Activated CD4-positive, alpha-beta T cell treated with anti-CD3 and anti-CD28 coated beads, Interleukin-2, amount 50 U/mL, for 4 hours (primary cell): ENCODE data around the gene MYH3.
A peak's percentile ranks its signal among the peaks of the same experiment; 100 is the strongest.

Experiments used
- DNase-seq, 2 experiments: peaks; one replicate each; pipeline ENCODE4 v3.0.0-alpha.2; 2020

The MYH3 gene

GRCh38 chr17:10648956-10649355, 8.2 kb downstream of the MYH3 start:
- DNase-seq = no peak

- no peak for DNase-seq
Observed at GRCh38 chr17:10648381-10648780, 8.7 kb downstream of the MYH3 start.

GRCh38 chr17:10646392-10646990, 10.6 kb downstream of the MYH3 start:
- DNase-seq = peak; percentile 68 to 75

- DNase-seq = no peak
Observed at GRCh38 chr17:10640475-10640874, 16.6 kb downstream of the MYH3 start.

GRCh38 chr17:10638151-10638550, 19.0 kb downstream of the MYH3 start:
- DNase-seq = no peak

- no peak for DNase-seq
Observed at GRCh38 chr17:10635290-10635689, 21.8 kb downstream of the MYH3 start.

GRCh38 chr17:10633738-10634379, 23.2 kb downstream of the MYH3 start:
- no peak for DNase-seq

GRCh38 chr17:10631701-10632100, 25.4 kb downstream of the MYH3 start:
- no peak for DNase-seq

GRCh38 chr17:10631048-10631700, 25.9 kb downstream of the MYH3 start:
- no peak for DNase-seq

- DNase-seq = no peak
Observed at GRCh38 chr17:10629706-10630105, 27.4 kb downstream of the MYH3 start.

GRCh38 chr17:10628756-10629155, 28.4 kb downstream of the MYH3 start:
- DNase-seq = no peak

GRCh38 chr17:10626390-10626789, 30.7 kb downstream of the MYH3 start:
- DNase-seq = no peak

GRCh38 chr17:10624969-10625368, 32.1 kb downstream of the MYH3 start:
- no peak for DNase-seq

- no peak for DNase-seq
Observed at GRCh38 chr17:10623737-10624338, 33.3 kb downstream of the MYH3 start.

GRCh38 chr17:10622617-10623485, 34.3 kb downstream of the MYH3 start:
- no peak for DNase-seq

- no peak for DNase-seq
Observed at GRCh38 chr17:10621397-10621796, 35.7 kb downstream of the MYH3 start.

- no peak for DNase-seq
Observed at GRCh38 chr17:10620823-10621222, 36.3 kb downstream of the MYH3 start.

- DNase-seq = peak; percentile 33 to 39
Observed at GRCh38 chr17:10618202-10618635, 38.9 kb downstream of the MYH3 start.

GRCh38 chr17:10617120-10617505, 40.0 kb downstream of the MYH3 start:
- no peak for DNase-seq

GRCh38 chr17:10616502-10617119, 40.5 kb downstream of the MYH3 start:
- DNase-seq = peak; percentile 55 to 68

GRCh38 chr17:10614536-10615155, 42.5 kb downstream of the MYH3 start:
- DNase-seq = no peak
